Fibroblast of lung (primary cell): ENCODE data around the gene RPS19BP1.

Source experiments
- CTCF ChIP-seq, 2 donors: IDR thresholded peaks in 1 of 2; conservative IDR thresholded peaks in 1 of 2; 1 replicate in 1 of 2; 2 replicates in 1 of 2; pipeline ENCODE4 v1.5.1; 2011 to 2012; ENCODE audit warnings: low read length in 2 of 2, control low read depth in 1 of 2, inconsistent platforms in 1 of 2, low read depth in 1 of 2, mild to moderate bottlenecking in 1 of 2
- EZH2 ChIP-seq: IDR thresholded peaks from 2 replicates; pipeline ENCODE4 v1.5.1; 2012; ENCODE audit warnings: low read length, control low read depth, mild to moderate bottlenecking; ENCODE audit errors: missing control alignments

GRCh38 chr22:39528080-39528661 is 4.4 kb downstream of the RPS19BP1 start:
- TF ChIP-seq EZH2, result no peak
- TF ChIP-seq CTCF (conservative IDR thresholded peaks at IDR 0.05 in 1 of 2, IDR thresholded peaks at IDR 0.05 in 1 of 2; ENCODE audit: low read depth in 1 of 2, low read length in 2 of 2), result no peak
